Parathyroid adenoma (tissue), 2 donors: ENCODE measurements around the gene LSM2.

Experiments used
- H2AFZ ChIP-seq: fragments of 300-600 bp; sonication (generic); one replicate; pipeline ENCODE4 v1.7.0; 2017; ENCODE audit warnings: antibody characterized with exemption, mild to moderate bottlenecking
- H3K27ac ChIP-seq: fragments of 300-600 bp; sonication (generic); one replicate; pipeline ENCODE4 v1.7.0; 2017
- H3K27me3 ChIP-seq: fragments of 300-600 bp; sonication (generic); one replicate; pipeline ENCODE4 v1.7.0; 2017; ENCODE audit warnings: low read length; ENCODE audit not compliant: control insufficient read depth, insufficient read depth
- H3K36me3 ChIP-seq: fragments of 300-600 bp; sonication (generic); one replicate; pipeline ENCODE4 v1.7.0; 2017; ENCODE audit warnings: low read length; ENCODE audit not compliant: control insufficient read depth, insufficient read depth
- H3K4me1 ChIP-seq: fragments of 300-600 bp; sonication (generic); one replicate; pipeline ENCODE4 v1.7.0; 2017; ENCODE audit warnings: control low read depth
- H3K4me2 ChIP-seq: fragments of 300-600 bp; sonication (generic); one replicate; pipeline ENCODE4 v1.7.0; 2017; ENCODE audit warnings: low read length
- H3K4me3 ChIP-seq: fragments of 300-600 bp; sonication (generic); one replicate; pipeline ENCODE4 v1.7.0; 2017; ENCODE audit warnings: low read depth, low read length
- H3K79me2 ChIP-seq: fragments of 300-600 bp; sonication (generic); one replicate; pipeline ENCODE4 v1.7.0; 2017; ENCODE audit warnings: control low read depth
- H3K9ac ChIP-seq: fragments of 300-600 bp; sonication (generic); one replicate; pipeline ENCODE4 v1.7.0; 2017; ENCODE audit warnings: mild to moderate bottlenecking
- H3K9me3 ChIP-seq: fragments of 300-600 bp; sonication (generic); one replicate; pipeline ENCODE4 v1.7.0; 2017; ENCODE audit warnings: low read length; ENCODE audit not compliant: control insufficient read depth
- TF ChIP-seq, protein P1 (sequence below): fragments of 300-600 bp; sonication (generic); IDR thresholded peaks from one replicate; pipeline ENCODE4 v1.7.0; 2017; ENCODE audit warnings: antibody characterized with exemption, mild to moderate bottlenecking
- donor health status: primary hyperparathyroidism.

The LSM2 gene

DNA sequence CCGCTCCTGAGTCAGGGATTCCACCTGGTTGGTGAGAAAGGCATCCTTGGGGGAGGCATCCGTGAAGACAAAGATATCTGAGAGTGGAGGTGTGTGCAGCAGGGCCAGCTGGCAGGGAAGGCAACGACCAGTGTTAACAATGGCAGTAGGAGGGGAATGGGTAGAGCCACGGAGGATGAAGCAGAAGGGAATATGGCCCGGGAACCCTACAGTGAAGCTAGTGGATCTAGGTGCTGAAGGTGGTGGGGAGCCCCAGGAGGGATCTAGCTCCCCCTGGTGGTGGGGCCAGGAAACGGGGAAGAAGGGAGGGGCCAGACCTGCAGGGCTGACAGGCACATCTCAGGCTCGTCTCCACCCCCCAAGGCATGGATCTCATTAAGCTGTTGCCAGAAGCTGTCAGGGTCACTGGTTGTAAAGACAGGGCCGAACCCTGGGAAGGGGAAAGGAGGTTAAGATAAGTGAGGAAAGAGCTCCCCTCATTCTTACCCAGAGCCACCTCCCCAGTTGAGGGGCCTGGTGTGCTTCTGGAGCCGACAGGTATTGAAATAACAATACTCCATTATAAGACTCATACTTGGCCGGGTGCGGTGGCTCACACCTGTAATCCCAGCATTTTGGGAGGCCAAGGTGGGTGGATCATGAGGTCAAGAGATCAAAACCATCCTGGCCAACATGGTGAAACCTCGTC is 36.9 kb downstream of the LSM2 start:
- Histone ChIP-seq H3K36me3 (no peaks in the 10 kb centered on the region), H3K9me3 (no peaks in the 10 kb centered on the region), H3K9ac (no peak overlapping the region), H3K27me3 (no peaks in the 10 kb centered on the region), H2AFZ (no peak overlapping the region), H3K4me3 (no peak overlapping the region), H3K4me1 (no peaks in the 10 kb centered on the region), H3K27ac (no peak overlapping the region), H3K79me2 (peaks cover 2% of the 10 kb centered on the region), H3K4me2 (no peak overlapping the region)
- TF ChIP-seq, protein P1, sequence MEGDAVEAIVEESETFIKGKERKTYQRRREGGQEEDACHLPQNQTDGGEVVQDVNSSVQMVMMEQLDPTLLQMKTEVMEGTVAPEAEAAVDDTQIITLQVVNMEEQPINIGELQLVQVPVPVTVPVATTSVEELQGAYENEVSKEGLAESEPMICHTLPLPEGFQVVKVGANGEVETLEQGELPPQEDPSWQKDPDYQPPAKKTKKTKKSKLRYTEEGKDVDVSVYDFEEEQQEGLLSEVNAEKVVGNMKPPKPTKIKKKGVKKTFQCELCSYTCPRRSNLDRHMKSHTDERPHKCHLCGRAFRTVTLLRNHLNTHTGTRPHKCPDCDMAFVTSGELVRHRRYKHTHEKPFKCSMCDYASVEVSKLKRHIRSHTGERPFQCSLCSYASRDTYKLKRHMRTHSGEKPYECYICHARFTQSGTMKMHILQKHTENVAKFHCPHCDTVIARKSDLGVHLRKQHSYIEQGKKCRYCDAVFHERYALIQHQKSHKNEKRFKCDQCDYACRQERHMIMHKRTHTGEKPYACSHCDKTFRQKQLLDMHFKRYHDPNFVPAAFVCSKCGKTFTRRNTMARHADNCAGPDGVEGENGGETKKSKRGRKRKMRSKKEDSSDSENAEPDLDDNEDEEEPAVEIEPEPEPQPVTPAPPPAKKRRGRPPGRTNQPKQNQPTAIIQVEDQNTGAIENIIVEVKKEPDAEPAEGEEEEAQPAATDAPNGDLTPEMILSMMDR: peak; percentile 92

DNA sequence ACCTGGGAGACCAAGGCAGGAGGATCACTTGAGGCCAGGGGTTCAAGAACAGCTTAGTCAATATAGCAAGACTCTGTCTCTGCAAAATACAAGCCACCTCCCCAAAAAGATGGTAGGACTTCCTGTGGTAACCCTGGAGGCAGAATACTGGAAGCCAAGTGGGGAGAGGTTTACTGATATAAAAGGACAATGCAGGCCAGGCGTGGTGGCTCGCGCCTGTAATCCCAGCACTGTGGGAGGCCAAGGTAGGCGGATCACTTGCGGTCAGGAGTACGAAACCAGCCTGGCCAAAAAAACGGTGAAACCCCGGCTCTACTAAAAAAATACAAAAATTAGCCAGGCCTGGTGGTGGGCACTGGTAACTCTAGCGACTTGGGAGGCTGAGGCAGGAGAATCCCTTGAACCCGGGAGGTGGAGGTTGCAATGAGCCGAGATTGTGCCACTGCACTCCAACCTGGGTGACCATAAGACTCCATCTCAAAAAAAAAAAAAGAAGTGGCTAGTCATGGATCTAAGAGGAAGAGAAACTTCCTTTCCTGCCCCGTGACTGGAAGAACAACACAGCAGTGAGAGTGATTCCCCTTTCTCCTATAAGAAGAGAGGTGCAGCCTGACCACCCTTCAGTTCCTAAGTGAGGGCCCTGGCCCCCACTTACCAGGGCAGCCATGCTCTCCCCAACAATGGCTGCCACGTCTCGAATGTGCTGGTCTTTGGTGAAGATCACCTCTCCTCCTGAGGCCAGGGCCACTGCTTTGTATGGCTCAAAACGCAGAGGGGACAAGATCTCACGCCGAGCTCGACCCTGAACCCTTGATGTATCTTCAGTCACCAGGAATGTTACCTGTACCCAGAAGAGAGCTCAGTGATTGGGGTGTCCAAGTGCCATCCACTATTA is 38.2 kb downstream of the LSM2 start:
- H3K9me3 ChIP-seq: no peaks in the 10 kb centered on the region
- H3K36me3 ChIP-seq: no peaks in the 10 kb centered on the region
- no peaks in the 10 kb centered on the region for H3K27me3 ChIP-seq
- H3K4me1 ChIP-seq: no peaks in the 10 kb centered on the region
- H3K4me3 ChIP-seq: no peak overlapping the region
- H3K27ac ChIP-seq: no peak overlapping the region
- H3K9ac ChIP-seq: no peak overlapping the region
- no peak overlapping the region for H2AFZ ChIP-seq
- H3K79me2 ChIP-seq: peaks cover 2% of the 10 kb centered on the region
- H3K4me2 ChIP-seq: no peak overlapping the region
- TF ChIP-seq, protein P1: no peak

DNA sequence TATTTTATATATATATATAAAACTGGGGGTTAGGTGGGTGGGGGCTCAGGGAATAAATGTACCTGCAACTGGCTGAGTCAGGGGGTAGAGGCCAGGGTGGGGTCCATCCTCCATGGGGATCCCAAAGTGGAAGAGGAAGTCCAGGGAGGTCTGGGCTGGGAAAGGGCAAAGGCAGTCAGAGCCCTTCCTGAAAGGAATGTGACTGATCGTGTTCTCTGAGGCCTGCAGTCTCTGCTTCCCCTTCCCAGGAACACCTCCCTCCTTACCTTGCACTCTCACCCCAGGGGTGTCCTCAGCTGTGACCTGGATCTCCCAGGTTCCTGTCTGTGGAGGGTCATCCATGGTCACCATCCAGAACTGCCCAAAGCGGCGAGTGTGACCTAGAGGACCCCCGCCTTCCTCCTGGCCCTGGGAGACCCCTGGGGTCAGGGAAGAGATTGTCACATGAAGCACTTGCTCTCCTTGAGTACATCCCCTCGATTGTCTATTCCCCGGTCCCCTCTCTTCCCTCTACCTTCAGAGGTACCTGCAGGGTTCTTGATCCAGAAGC is 39.6 kb downstream of the LSM2 start:
- Histone ChIP-seq H2AFZ (no peak overlapping the region), H3K79me2 (no peaks in the 10 kb centered on the region), H3K9ac (no peak overlapping the region), H3K27me3 (no peaks in the 10 kb centered on the region), H3K4me2 (no peak overlapping the region), H3K36me3 (no peaks in the 10 kb centered on the region), H3K4me1 (no peaks in the 10 kb centered on the region), H3K4me3 (no peak overlapping the region), H3K9me3 (no peaks in the 10 kb centered on the region), H3K27ac (no peak overlapping the region)
- TF ChIP-seq, protein P1: no peak

DNA sequence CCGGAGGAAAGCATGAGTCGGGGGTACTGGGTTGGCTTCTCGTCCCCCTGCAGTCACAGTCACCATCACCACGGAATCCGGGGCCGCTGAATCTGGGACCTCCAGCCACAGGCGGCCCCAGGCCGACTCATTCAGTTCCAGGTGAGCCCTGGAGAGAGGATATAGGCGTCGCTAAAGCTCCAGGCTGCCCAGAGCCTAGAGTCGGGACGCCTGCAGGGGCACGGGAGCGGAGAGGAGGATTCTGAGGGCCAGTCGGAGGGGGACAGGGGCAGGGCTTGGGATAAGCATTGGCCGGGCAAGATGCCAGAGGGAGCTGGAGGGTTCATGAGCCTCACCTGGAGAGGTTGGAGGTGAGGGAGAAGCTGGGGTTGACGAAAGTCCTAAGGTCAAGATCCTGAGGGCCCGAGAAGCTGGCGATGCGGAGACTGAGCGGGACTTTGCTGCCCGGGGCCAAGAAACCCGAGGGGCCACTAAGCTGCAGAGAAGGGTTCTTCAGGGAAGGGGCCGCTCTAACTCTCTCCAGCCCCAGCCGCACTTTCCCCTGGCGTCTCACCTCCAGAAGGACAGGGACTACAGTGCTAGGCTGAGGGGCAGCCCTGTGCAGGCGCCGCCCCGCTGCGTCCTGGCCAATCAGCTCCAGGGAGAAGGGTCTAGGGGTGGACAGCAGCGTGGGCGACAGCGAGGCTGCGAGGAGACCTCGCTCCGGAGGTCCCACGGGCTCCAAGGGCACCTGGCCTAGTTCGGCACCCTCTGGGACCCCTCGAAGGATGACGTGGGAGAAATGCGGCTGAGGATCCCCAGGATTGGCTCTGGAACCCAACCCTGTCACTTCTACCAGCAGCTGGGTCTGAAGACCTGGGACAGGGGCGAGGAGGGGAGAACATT is 40.6 kb downstream of the LSM2 start:
- Histone ChIP-seq H3K4me2 (no peak overlapping the region), H3K27ac (no peak overlapping the region), H3K9ac (no peak overlapping the region), H3K79me2 (no peaks in the 10 kb centered on the region), H3K27me3 (no peaks in the 10 kb centered on the region), H3K36me3 (no peaks in the 10 kb centered on the region), H3K9me3 (no peaks in the 10 kb centered on the region), H3K4me1 (no peaks in the 10 kb centered on the region), H3K4me3 (no peak overlapping the region), H2AFZ (no peak overlapping the region)
- TF ChIP-seq, protein P1: no peak
